ENCODE results near the gene CALU.

GRCh38 chr7:128735436-128735835 lies 3.7 kb upstream of the CALU start:
- no peak for TF ChIP-seq CTCF (conservative IDR thresholded peaks at IDR 0.05; ENCODE audit: low read depth in 2 of 2)
- no peak for TF ChIP-seq CREB1 (CRISPR knock-in tag; IDR thresholded peaks at IDR 0.05; ENCODE audit: low read depth)
- no peak for TF ChIP-seq ZNF114 (CRISPR knock-in tag; IDR thresholded peaks at IDR 0.05)
- TF ChIP-seq EZH2 (IDR thresholded peaks at IDR 0.05; ENCODE audit: low read depth, unreplicated experiment): no peak
- TF ChIP-seq ZNF331 (CRISPR knock-in tag; IDR thresholded peaks at IDR 0.05; ENCODE audit: low read depth): no peak
- no peak for TF ChIP-seq EZH2phosphoT487 (IDR thresholded peaks at IDR 0.05; ENCODE audit: unreplicated experiment)
- no peak for TF ChIP-seq REST (IDR thresholded peaks at IDR 0.05; ENCODE audit: unreplicated experiment)
- no peak for TF ChIP-seq POLR2AphosphoS5 (IDR thresholded peaks at IDR 0.05; ENCODE audit: low read depth)
- no peak for TF ChIP-seq NANOG (IDR thresholded peaks at IDR 0.05; ENCODE audit: borderline replicate concordance)
- TF ChIP-seq STAT1 (IDR thresholded peaks at IDR 0.05; ENCODE audit: unreplicated experiment): no peak
- no peak for TF ChIP-seq JUNB (IDR thresholded peaks at IDR 0.05; ENCODE audit: unreplicated experiment)
- TF ChIP-seq ETS1 (IDR thresholded peaks at IDR 0.05): no peak

Data from GM23338 (cell line).